ENCODE measurements around the gene UQCRQ. TPM values are rescaled to one million over a fixed set of nuclear protein-coding genes. Genes with fewer than 3 reads are reported as not detected.
A peak's percentile ranks its signal among the peaks of the same experiment; 100 is the strongest.

The UQCRQ gene
- total and polyA plus RNA-seq, 2 experiments from 2014 or later, result 104 to 1,308 TPM

GRCh38 chr5:132822650-132823480, 43.6 kb upstream of the UQCRQ start:
- H3K36me3 Mint-ChIP-seq (ENCODE audit: low read depth), result peaks cover 3% of the 10 kb centered on the region; the same call in 2 of the 3 replicates
- peak overlapping the region; percentile 57; the same call in 2 of the 3 replicates for H3K4me3 Mint-ChIP-seq
- H3K79me2 ChIP-seq (replicated peaks; ENCODE audit: insufficient read depth), result no peaks in the 10 kb centered on the region
- H2AFZ ChIP-seq, result peak overlapping the region; percentile 85; the same call in 1 of the 2 replicates
- H3F3A ChIP-seq (replicated peaks; ENCODE audit: low read depth), result peaks cover 23% of the 10 kb centered on the region
- H3K27me3 Mint-ChIP-seq (ENCODE audit: insufficient read depth, low read depth, poor library complexity), result peaks cover 35% of the 10 kb centered on the region
- no peak overlapping the region for H3K27ac Mint-ChIP-seq
- no peak overlapping the region for H3K27ac ChIP-seq (ENCODE audit: low read depth)
- peaks cover 19% of the 10 kb centered on the region for H3K4me1 ChIP-seq (ENCODE audit: insufficient read depth)
- peak overlapping the region; percentile 76 for H3K4me2 ChIP-seq
- no peaks in the 10 kb centered on the region; the same call in 1 of the 2 replicates for H4K20me1 ChIP-seq (replicated peaks; ENCODE audit: insufficient read depth)
- H3K9me3 Mint-ChIP-seq, result no peaks in the 10 kb centered on the region
- no peaks in the 10 kb centered on the region for H3K9me2 ChIP-seq (ENCODE audit: insufficient read depth)
- TF ChIP-seq CTCF (conservative IDR thresholded peaks at IDR 0.05; ENCODE audit: low read depth in 2 of 2) (peak in 1 of 2 experiments; percentile 45; a peak in 1 of 4 replicates), POLR2AphosphoS5 (IDR thresholded peaks at IDR 0.05; ENCODE audit: low read depth) (peak; percentile 71), EZH2phosphoT487 (IDR thresholded peaks at IDR 0.05; ENCODE audit: unreplicated experiment) (no peak), NANOG (IDR thresholded peaks at IDR 0.05; ENCODE audit: borderline replicate concordance) (no peak)
- H3K36me3 ChIP-seq (ENCODE audit: insufficient read depth), result no peaks in the 10 kb centered on the region
- peaks cover 19% of the 10 kb centered on the region for H3K4me1 Mint-ChIP-seq
- H3K4me3 ChIP-seq, result peak overlapping the region; percentile 48
- ATAC-seq (peak; percentile 72), DNase-seq (ENCODE audit: low spot score) (peak; percentile 88)
- peaks cover 72% of the 10 kb centered on the region for H3K27me3 ChIP-seq (ENCODE audit: insufficient read depth)

GRCh38 chr5:132823481-132824050, 42.9 kb upstream of the UQCRQ start:
- H3K4me2 ChIP-seq, result peak overlapping the region; percentile 76
- H3K4me3 ChIP-seq, result peak overlapping the region; percentile 48
- H3K79me2 ChIP-seq (replicated peaks; ENCODE audit: insufficient read depth), result no peaks in the 10 kb centered on the region
- Mint-ChIP-seq H3K4me3 (peak overlapping the region; percentile 57; the same call in 2 of the 3 replicates), H3K36me3 (ENCODE audit: low read depth) (peaks cover 3% of the 10 kb centered on the region; the same call in 2 of the 3 replicates), H3K9me3 (no peaks in the 10 kb centered on the region), H3K27ac (no peak overlapping the region), H3K4me1 (peaks cover 19% of the 10 kb centered on the region), H3K27me3 (ENCODE audit: insufficient read depth, low read depth, poor library complexity) (peaks cover 42% of the 10 kb centered on the region)
- peaks cover 75% of the 10 kb centered on the region for H3K27me3 ChIP-seq (ENCODE audit: insufficient read depth)
- H2AFZ ChIP-seq, result peak overlapping the region; percentile 81; the same call in 1 of the 2 replicates
- no peaks in the 10 kb centered on the region for H3K9me2 ChIP-seq (ENCODE audit: insufficient read depth)
- peaks cover 19% of the 10 kb centered on the region for H3K4me1 ChIP-seq (ENCODE audit: insufficient read depth)
- ATAC-seq (no peak), DNase-seq (ENCODE audit: low spot score) (no peak)
- H4K20me1 ChIP-seq (replicated peaks; ENCODE audit: insufficient read depth), result no peaks in the 10 kb centered on the region; the same call in 1 of the 2 replicates
- peaks cover 23% of the 10 kb centered on the region for H3F3A ChIP-seq (replicated peaks; ENCODE audit: low read depth)
- no peaks in the 10 kb centered on the region for H3K36me3 ChIP-seq (ENCODE audit: insufficient read depth)
- H3K27ac ChIP-seq (ENCODE audit: low read depth), result no peak overlapping the region
- TF ChIP-seq POLR2AphosphoS5 (IDR thresholded peaks at IDR 0.05; ENCODE audit: low read depth), result no peak
- TF ChIP-seq CTCF (conservative IDR thresholded peaks at IDR 0.05; ENCODE audit: low read depth in 2 of 2), result no peak; a peak in 1 of 4 replicates
- no peak for TF ChIP-seq NANOG (IDR thresholded peaks at IDR 0.05; ENCODE audit: borderline replicate concordance)
- TF ChIP-seq ZNF331 (CRISPR knock-in tag; IDR thresholded peaks at IDR 0.05; ENCODE audit: low read depth), result no peak
- TF ChIP-seq STAT1 (IDR thresholded peaks at IDR 0.05; ENCODE audit: unreplicated experiment), result no peak
- TF ChIP-seq CREB1 (CRISPR knock-in tag; IDR thresholded peaks at IDR 0.05; ENCODE audit: low read depth), result no peak
- TF ChIP-seq REST (IDR thresholded peaks at IDR 0.05; ENCODE audit: unreplicated experiment), result no peak

All from GM23338 (cell line).